Measurements from ENCODE around the gene DNAI4.
"Not testable (repeated sequence)": the region's sequence is repeated elsewhere in the genome, so short reads cannot be mapped to it uniquely, and the experiment has no call there.

DNAI4 gene

GRCh38 chr1:66924756-66925557, at the start of gene DNAI4, which contains the start of gene MIER1:
Gene DNAI4 (minus strand): TSS chr1:66924856. CDS start chr1:66924831, 25 bp downstream.
Gene MIER1 (plus strand): TSS chr1:66924990. CDS start chr1:66925029, 39 bp downstream.
- DNase-seq, result peak; percentile 97

GRCh38 chr1:66968574-66968973, 43.9 kb upstream of the DNAI4 start:
- no peak for DNase-seq

- DNase-seq, result not testable (repeated sequence)
Measured at GRCh38 chr1:66966188-66966873, 41.7 kb upstream of the DNAI4 start.

GRCh38 chr1:66957938-66958337, 33.3 kb upstream of the DNAI4 start:
- DNase-seq, result no peak

- DNase-seq, result no peak
Measured at GRCh38 chr1:66954208-66954607, 29.6 kb upstream of the DNAI4 start.

GRCh38 chr1:66951513-66951912, 26.9 kb upstream of the DNAI4 start:
- DNase-seq, result no peak

- DNase-seq, result no peak
Measured at GRCh38 chr1:66947267-66947666, 22.6 kb upstream of the DNAI4 start.

- no peak for DNase-seq
Measured at GRCh38 chr1:66945316-66945715, 20.7 kb upstream of the DNAI4 start.

GRCh38 chr1:66944330-66945274, 19.9 kb upstream of the DNAI4 start:
- no peak for DNase-seq

GRCh38 chr1:66943361-66943969, 18.8 kb upstream of the DNAI4 start:
- no peak for DNase-seq

GRCh38 chr1:66940981-66941380, 16.3 kb upstream of the DNAI4 start:
- DNase-seq, result no peak

GRCh38 chr1:66938613-66939012, 14.0 kb upstream of the DNAI4 start:
- no peak for DNase-seq

- DNase-seq, result no peak
Measured at GRCh38 chr1:66937529-66938234, 13.0 kb upstream of the DNAI4 start.

- no peak for DNase-seq
Measured at GRCh38 chr1:66933887-66934700, 9.4 kb upstream of the DNAI4 start.

GRCh38 chr1:66932291-66932690, 7.6 kb upstream of the DNAI4 start:
- no peak for DNase-seq

- peak; percentile 21 for DNase-seq
Measured at GRCh38 chr1:66931590-66931989, 6.9 kb upstream of the DNAI4 start.

- no peak for DNase-seq
Measured at GRCh38 chr1:66930823-66931174, 6.1 kb upstream of the DNAI4 start.

GRCh38 chr1:66929999-66930822, 5.6 kb upstream of the DNAI4 start:
- DNase-seq, result peak; percentile 97

- no peak for DNase-seq
Measured at GRCh38 chr1:66929691-66929998, 5.0 kb upstream of the DNAI4 start.

GRCh38 chr1:66929146-66929688, 4.6 kb upstream of the DNAI4 start:
- DNase-seq, result no peak
